ENCODE results near the gene E4F1. TPM values are rescaled to one million over a fixed set of nuclear protein-coding genes. Genes with fewer than 3 reads are reported as not detected.

Gene E4F1
- total and polyA plus RNA-seq, 2 of the 13 experiments (the other 11 are each of a cell fraction or from before 2014, with no cell fraction given), result 13.8 to 19.5 TPM

- TF ChIP-seq ZNF557 (CRISPR knock-in tag; IDR thresholded peaks at IDR 0.05) (no peak), CBX5 (CRISPR knock-in tag; IDR thresholded peaks at IDR 0.05; ENCODE audit: borderline replicate concordance) (peak; percentile 48; the same call in 1 of the 2 replicates), ZNF205 (CRISPR knock-in tag; IDR thresholded peaks at IDR 0.05) (0 out of 2 replicates have a peak, but pooled peaks have one; percentile 25), MLXIP (CRISPR knock-in tag; IDR thresholded peaks at IDR 0.05; ENCODE audit: borderline replicate concordance) (no peak), TFDP1 (CRISPR knock-in tag; IDR thresholded peaks at IDR 0.05; ENCODE audit: borderline replicate concordance) (no peak), ZNF24 (IDR thresholded peaks at IDR 0.05) (no peak), ZFP36L2 (CRISPR knock-in tag; IDR thresholded peaks at IDR 0.05) (no peak), GABPB1 (CRISPR knock-in tag; IDR thresholded peaks at IDR 0.05) (no peak), ZBTB44 (CRISPR knock-in tag; IDR thresholded peaks at IDR 0.05) (no peak), ZNF652 (CRISPR knock-in tag; IDR thresholded peaks at IDR 0.05; ENCODE audit: borderline replicate concordance, low read depth) (no peak; the same call in 1 of the 2 replicates), SRSF9 (IDR thresholded peaks at IDR 0.05; ENCODE audit: borderline replicate concordance, insufficient read depth, low read depth, low read length, poor library complexity, severe bottlenecking) (no peak), ZNF646 (CRISPR knock-in tag; IDR thresholded peaks at IDR 0.05) (no peak), CREBL2 (CRISPR knock-in tag; IDR thresholded peaks at IDR 0.05; ENCODE audit: borderline replicate concordance) (no peak), ZNF879 (CRISPR knock-in tag; IDR thresholded peaks at IDR 0.05) (no peak), FOXK1 (CRISPR knock-in tag; IDR thresholded peaks at IDR 0.05; ENCODE audit: borderline replicate concordance, low read depth) (peak; percentile 64; the same call in 1 of the 2 replicates)
These were observed 2.9 kb downstream of the E4F1 start (continued) for GRCh38 chr16:2226245-2226793.
